T47D (cell line): ENCODE results near the gene DLX1.

ENCODE experiments used
- DNase-seq, 2 experiments: peaks; one replicate each; pipeline versions ENCODE4 v3.0.0 to v3.0.0-alpha.2; 2011 to 2012; ENCODE audit warnings: low read depth in 1 of 2, low spot score in 1 of 2
- JUND ChIP-seq: IDR thresholded peaks from 2 replicates; pipeline ENCODE4 v1.6.1; 2012; ENCODE audit warnings: low read depth
- in situ Hi-C: cut with HindIII; loops from 2 replicates; pipeline ENCODE4 v1.10.0; 2016; ENCODE audit warnings: low sequenced_read_pairs, low pct_unique_long_range_greater_than_20kb

The DLX1 gene

GRCh38 chr2:172092716-172093415 lies 7.6 kb downstream of the DLX1 start:
- in situ Hi-C loops, result no loop called here
- DNase-seq, result no peak
- no peak for TF ChIP-seq JUND

DNA sequence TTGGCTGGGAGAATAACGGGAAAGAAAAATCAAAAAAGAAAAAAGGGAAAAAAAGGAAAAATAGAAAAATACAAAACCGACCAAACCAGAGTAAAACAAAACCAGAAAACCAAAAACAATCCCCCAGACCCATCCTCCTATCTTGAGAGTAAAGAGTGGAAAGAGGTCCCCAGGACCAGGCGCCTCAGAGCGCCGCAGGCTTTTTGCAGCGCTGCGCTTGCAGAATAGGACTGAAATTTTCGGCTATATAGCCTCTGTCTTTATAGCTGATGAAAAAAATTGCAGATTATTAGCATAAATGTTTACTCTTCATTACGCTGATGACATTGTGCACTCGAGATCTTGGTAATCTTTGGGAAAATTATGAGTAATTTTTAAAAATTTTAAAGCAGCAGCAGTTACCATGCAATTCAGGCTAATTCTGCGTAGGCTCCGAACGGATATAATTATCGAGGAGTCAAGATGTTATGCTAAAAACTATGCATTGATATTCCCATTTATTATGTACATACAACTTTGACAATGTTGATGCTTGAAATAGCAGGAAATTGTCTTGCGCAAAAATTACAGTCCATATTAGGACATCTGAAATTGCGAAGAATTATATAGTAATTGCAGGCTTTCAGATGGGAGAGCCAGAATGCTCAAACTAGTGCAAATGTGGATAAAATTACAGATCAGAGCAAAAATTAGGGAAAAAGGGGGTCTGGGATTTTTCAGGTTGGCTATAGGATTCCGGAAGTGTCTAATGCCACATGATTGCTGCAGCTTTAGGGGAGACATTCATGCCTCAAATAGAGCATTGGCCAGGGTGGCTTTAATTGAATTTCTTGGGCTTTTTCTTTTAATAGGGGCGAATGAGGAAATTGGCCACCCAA lies 8.3 kb downstream of the DLX1 start:
- in situ Hi-C loops, result no loop called here
- no peak for DNase-seq
- no peak for TF ChIP-seq JUND

GRCh38 chr2:172094294-172095145 lies 9.2 kb downstream of the DLX1 start:
- DNase-seq, result peak in 1 of 2 experiments; percentile 66

DNA sequence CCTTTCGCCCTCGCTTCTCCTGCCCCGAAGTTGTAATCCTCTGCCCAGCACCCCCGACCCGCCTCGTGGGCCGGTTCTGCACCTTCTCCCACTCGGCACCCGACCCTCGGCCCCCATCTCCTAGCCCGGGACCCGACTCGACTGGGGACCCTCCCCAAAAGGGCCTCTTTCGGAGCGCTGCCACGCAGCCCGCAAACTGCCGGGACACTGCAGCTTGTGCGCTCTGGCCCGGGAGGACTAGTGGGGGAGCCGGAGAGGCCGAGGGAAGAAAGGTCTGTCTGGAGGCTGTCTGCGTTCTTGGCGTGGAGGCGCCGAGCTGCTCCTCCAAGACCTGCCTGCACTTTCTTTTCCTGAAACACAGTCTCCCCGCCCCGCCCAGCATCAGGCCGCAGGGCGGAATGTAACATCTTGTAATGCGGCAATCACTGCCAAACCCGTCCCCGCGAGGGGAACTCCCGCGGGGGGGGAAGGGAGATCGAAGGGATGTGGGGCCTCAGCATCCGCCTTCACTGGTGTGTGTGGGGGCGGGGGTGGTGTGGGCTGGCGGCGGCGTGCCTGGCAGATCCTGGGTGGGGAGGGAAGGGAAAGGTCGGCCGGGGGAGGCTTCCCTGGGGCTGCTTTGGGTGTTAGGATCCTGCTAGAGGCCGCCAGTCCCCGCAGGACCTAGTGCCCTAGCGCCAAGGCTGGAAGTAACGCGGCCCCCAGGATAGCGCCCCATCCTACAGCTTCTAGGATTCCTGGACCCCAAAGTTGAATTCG lies 10.0 kb downstream of the DLX1 start:
- TF ChIP-seq JUND, result no peak
- in situ Hi-C loops, result no loop called here
- DNase-seq, result peak; percentile 81 to 93

More at GRCh38 chr2:172094294-172095145, 9.2 kb downstream of the DLX1 start:
- no peak for TF ChIP-seq JUND
- in situ Hi-C loops, result no loop called here

DNA sequence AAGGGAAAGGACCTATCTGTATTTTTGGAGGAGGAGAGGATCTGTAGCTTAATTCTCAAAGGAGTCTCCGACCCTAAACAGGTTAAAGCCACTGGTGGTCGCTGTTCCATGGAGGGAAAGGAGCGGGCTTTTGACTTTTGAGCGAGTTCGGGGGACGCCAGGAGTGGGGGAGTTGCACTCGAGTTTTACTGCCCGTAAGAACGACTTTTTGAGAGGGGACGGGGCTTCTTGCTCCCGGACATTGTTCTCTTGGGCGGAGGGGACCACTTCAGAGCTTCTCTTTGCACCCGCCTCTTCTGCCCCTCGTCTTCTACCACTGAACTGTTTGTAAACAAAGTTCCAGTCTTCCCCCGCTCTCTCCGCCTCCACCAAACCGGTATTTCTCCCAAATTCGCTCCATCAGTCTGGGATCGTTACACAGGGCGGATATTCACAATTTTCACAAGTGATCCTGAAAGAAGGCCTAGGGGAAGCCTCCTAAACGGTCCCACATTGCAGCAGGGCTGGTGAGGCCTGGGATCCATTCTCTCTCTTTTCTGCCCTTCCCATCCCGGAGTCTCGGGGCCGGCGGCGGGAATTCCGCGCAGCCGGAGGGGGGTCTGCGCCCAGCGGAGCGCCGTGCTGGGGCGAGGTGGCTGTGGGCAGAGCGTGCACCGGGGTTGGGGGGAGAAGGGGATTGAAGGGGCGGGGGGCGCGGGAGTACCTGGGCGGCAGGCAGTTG lies 10.8 kb downstream of the DLX1 start:
- TF ChIP-seq JUND, result no peak
- in situ Hi-C loops, result no loop called here
- peak in 1 of 2 experiments; percentile 53 for DNase-seq

GRCh38 chr2:172096626-172097547 lies 11.6 kb downstream of the DLX1 start:
- in situ Hi-C loops, result no loop called here
- no peak for TF ChIP-seq JUND
- peak in 1 of 2 experiments; percentile 42 for DNase-seq

DNA sequence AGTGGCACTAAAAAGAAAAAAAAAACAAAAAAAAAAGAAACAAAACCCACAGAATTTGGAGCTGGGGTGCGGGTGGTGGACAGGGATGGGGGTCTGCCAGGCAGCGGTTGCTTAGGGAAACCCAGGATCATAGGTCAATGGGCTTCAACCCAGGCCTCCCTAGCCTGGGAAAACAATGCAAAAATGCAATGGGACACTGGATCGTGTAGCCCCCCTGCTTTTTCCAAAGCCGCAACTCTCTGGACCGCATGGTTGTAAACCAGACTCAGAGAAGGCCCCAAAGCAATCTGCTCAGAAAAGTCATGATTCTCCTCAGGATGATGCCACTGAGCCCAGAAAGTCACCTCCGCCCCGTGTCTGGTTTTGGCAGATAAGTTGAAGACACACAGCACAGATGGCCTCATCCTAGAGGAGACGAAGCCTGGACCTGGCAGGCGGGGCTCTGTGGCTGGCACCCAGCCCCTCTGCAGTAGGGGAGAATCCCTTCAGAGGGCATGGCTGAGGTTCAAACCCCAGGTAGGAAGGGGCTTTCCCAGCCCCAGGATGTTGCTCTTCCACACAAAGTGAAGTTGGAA lies 12.3 kb downstream of the DLX1 start:
- in situ Hi-C loops, result no loop called here
- no peak for TF ChIP-seq JUND
- no peak for DNase-seq

GRCh38 chr2:172098287-172098649 lies 13.0 kb downstream of the DLX1 start:
- no peak for TF ChIP-seq JUND
- DNase-seq, result no peak
- in situ Hi-C loops, result no loop called here

DNA sequence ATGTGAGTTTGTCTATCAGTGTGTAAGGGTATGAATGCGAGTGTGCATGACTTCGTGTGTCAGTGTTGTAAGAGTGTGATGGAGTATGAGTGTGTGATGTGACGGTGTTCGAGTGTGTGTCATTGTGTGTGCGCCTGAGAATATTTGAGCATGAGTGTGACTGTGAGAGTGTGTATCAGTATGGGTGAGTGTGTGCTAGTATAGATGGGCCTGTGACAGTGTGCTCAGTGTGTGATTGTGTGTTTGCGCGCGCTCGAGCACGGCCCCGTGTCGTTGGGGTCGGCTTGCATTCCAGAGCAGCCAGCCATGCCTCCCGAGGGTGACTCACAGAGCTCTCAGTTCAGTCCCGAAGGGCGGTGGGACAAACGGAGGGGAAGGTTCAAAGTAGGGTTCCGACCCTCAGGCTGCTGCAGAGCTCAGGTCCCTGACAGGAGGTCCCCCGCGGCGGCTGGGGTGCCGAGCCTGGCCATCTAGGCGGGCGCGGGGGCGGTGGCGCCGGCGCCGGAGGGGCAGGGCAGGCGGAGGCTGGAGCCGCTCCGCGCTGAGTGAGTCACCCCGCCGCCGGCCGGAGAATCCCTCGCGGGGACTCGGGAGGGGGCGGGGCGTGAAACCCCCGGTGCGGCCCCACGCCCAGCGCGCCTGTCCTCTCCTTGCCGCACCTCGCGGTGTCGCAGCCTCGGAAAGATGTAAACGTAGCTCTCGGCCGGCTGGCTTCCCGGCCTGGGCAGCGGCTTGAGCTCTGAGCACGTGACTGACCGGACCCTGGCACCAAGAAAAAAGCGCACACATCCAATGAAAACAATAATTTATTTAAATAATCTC lies 13.6 kb downstream of the DLX1 start:
- no peak for DNase-seq
- in situ Hi-C loops, result no loop called here
- no peak for TF ChIP-seq JUND

GRCh38 chr2:172099472-172100079 lies 14.3 kb downstream of the DLX1 start:
- no peak for DNase-seq
- in situ Hi-C loops, result no loop called here
- TF ChIP-seq JUND, result no peak
